DMS153 treated with DMSO at 0.1 percent for 48 hours (cell line): Measurements from ENCODE around the gene CRTC3.

Experiments
- DNase-seq: peaks from one replicate; lab custom pipeline; 2025; ENCODE audit not compliant: unreplicated experiment; lab: John Stamatoyannopoulos, UW

CRTC3 gene

GRCh38 chr15:90691369-90691768 lies 161.6 kb downstream of the CRTC3 start:
- no peak for DNase-seq

- no peak for DNase-seq
These were observed 162.5 kb downstream of the CRTC3 start for GRCh38 chr15:90691982-90692773.
